HG02884 (cell line): ENCODE results near the gene RNF213.

ENCODE experiments used
- ATAC-seq: cut with Tn5 transposase; IDR thresholded peaks from one replicate; pipeline ENCODE4 v1.9.1; 2021; ENCODE audit warnings: mild to moderate bottlenecking, moderate library complexity; ENCODE audit not compliant: unreplicated experiment

RNF213 gene

GRCh38 chr17:80443916-80444643 lies 183.4 kb downstream of the RNF213 start:
- no peak for ATAC-seq

- ATAC-seq: no peak
Observed at GRCh38 chr17:80444644-80444979, 184.0 kb downstream of the RNF213 start.

- ATAC-seq: no peak
Observed at GRCh38 chr17:80445007-80445725, 184.5 kb downstream of the RNF213 start.

- no peak for ATAC-seq
Observed at GRCh38 chr17:80445726-80446110, 185.1 kb downstream of the RNF213 start.

- no peak for ATAC-seq
Observed at GRCh38 chr17:80446645-80447405, 186.2 kb downstream of the RNF213 start.

GRCh38 chr17:80447790-80448189 lies 187.1 kb downstream of the RNF213 start:
- ATAC-seq: no peak
